Vagina (tissue), 2 donors: ENCODE results near the gene ANKS1B. TPM values are rescaled to one million over a fixed set of nuclear protein-coding genes. Genes with fewer than 3 reads are reported as not detected.

ENCODE experiments used
- DNase-seq, 2 donors: peaks; one replicate each; pipeline ENCODE4 v3.0.0-alpha.2; 2017; ENCODE audit errors: extremely low spot score in 2 of 2
- H3K27ac ChIP-seq: fragments of 200-600 bp; sonication (generic); one replicate; pipeline ENCODE4 v1.5.1; 2019
- H3K27me3 ChIP-seq: fragments of 200-600 bp; sonication (generic); one replicate; pipeline ENCODE4 v1.5.1; 2019
- H3K36me3 ChIP-seq, 2 donors: fragments of 200-600 bp; sonication (generic); one replicate each; pipeline ENCODE4 v1.5.1; 2017 to 2019
- H3K4me1 ChIP-seq: fragments of 200-600 bp; sonication (generic); one replicate; pipeline ENCODE4 v1.5.1; 2019
- H3K4me3 ChIP-seq, 2 donors: fragments of 200-600 bp; sonication (generic); 1 replicate in 1 of 2; 2 replicates in 1 of 2; pipeline ENCODE4 v1.5.1; 2016 to 2019
- H3K9me3 ChIP-seq: fragments of 200-600 bp; sonication (generic); one replicate; pipeline ENCODE4 v1.5.1; 2019
- CTCF ChIP-seq, 3 experiments: fragments of 450-650 bp in 2 of 3; fragments of 200-600 bp in 1 of 3; sonication (generic) in 1 of 3; IDR thresholded peaks; one replicate each; pipeline ENCODE4 v1.5.1; 2017 to 2019; ENCODE audit warnings: antibody characterized with exemption in 3 of 3, mild to moderate bottlenecking in 2 of 3, moderate library complexity in 2 of 3
- POLR2A ChIP-seq, 2 donors: fragments of 450-650 bp; IDR thresholded peaks; one replicate each; pipeline ENCODE4 v1.6.1; 2017; ENCODE audit warnings: antibody characterized with exemption in 2 of 2, mild to moderate bottlenecking in 2 of 2, moderate library complexity in 2 of 2
- POLR2AphosphoS5 ChIP-seq, 2 donors: sonication (generic); formaldehyde crosslinking; IDR thresholded peaks; one replicate each; pipeline ENCODE4 v1.9.0; 2017; ENCODE audit warnings: antibody characterized with exemption in 2 of 2, mild to moderate bottlenecking in 2 of 2, low read depth in 1 of 2; ENCODE audit not compliant: insufficient read depth in 1 of 2
- intact Hi-C: fragments of 100-400 bp; cut with DNase I; formaldehyde crosslinking; loops from one replicate; pipeline ENCODE4 v1.15.1; 2023
- total RNA-seq: library from RNA; depleted of rRNA; stranded (reverse); fragments of >200 nt; gene quantifications from one replicate; pipeline ENCODE4 v1.2.3, GENCODE V29; 2016

Gene ANKS1B
- total RNA-seq, 1 donor from 2014 or later, result 11.5 TPM

GRCh38 chr12:99711246-99711645, 273.5 kb downstream of the ANKS1B start:
- Histone ChIP-seq H3K9me3 (no peaks in the 10 kb centered on the region), H3K4me3 (no peak overlapping the region), H3K4me1 (no peaks in the 10 kb centered on the region), H3K36me3 (no peaks in the 10 kb centered on the region), H3K27ac (no peak overlapping the region), H3K27me3 (no peaks in the 10 kb centered on the region)
- TF ChIP-seq POLR2AphosphoS5 (IDR thresholded peaks at IDR 0.05; ENCODE audit: insufficient read depth in 1 of 2, low read depth in 1 of 2) (no peak), CTCF (IDR thresholded peaks at IDR 0.05) (no peak)
- intact Hi-C loops, result no loop called here
- no peak for DNase-seq

- intact Hi-C loops, result no loop called here
- no peak for DNase-seq
- Histone ChIP-seq H3K36me3 (no peaks in the 10 kb centered on the region), H3K27me3 (no peaks in the 10 kb centered on the region), H3K4me1 (no peaks in the 10 kb centered on the region), H3K4me3 (no peak overlapping the region), H3K27ac (no peak overlapping the region), H3K9me3 (no peaks in the 10 kb centered on the region)
- TF ChIP-seq POLR2A (IDR thresholded peaks at IDR 0.05) (no peak), POLR2AphosphoS5 (IDR thresholded peaks at IDR 0.05; ENCODE audit: insufficient read depth in 1 of 2, low read depth in 1 of 2) (no peak), CTCF (IDR thresholded peaks at IDR 0.05) (no peak)
Measured at GRCh38 chr12:99709619-99710018, 275.1 kb downstream of the ANKS1B start.

- TF ChIP-seq POLR2AphosphoS5 (IDR thresholded peaks at IDR 0.05; ENCODE audit: insufficient read depth in 1 of 2, low read depth in 1 of 2) (no peak), CTCF (IDR thresholded peaks at IDR 0.05) (no peak), POLR2A (IDR thresholded peaks at IDR 0.05) (no peak)
- no peak overlapping the region for H3K4me3 ChIP-seq
- intact Hi-C loops, result no loop called here
- no peaks in the 10 kb centered on the region for H3K36me3 ChIP-seq
- no peaks in the 10 kb centered on the region for H3K27me3 ChIP-seq
- DNase-seq, result no peak
- H3K4me1 ChIP-seq, result no peaks in the 10 kb centered on the region
- H3K9me3 ChIP-seq, result no peaks in the 10 kb centered on the region
- no peak overlapping the region for H3K27ac ChIP-seq
Measured at GRCh38 chr12:99709116-99709515, 275.6 kb downstream of the ANKS1B start.

- Histone ChIP-seq H3K27me3 (no peaks in the 10 kb centered on the region), H3K27ac (no peak overlapping the region), H3K36me3 (no peaks in the 10 kb centered on the region), H3K4me3 (no peak overlapping the region), H3K4me1 (no peaks in the 10 kb centered on the region), H3K9me3 (no peaks in the 10 kb centered on the region)
- no peak for DNase-seq
- intact Hi-C loops, result no loop called here
- TF ChIP-seq POLR2AphosphoS5 (IDR thresholded peaks at IDR 0.05; ENCODE audit: insufficient read depth in 1 of 2, low read depth in 1 of 2) (no peak), CTCF (IDR thresholded peaks at IDR 0.05) (no peak), POLR2A (IDR thresholded peaks at IDR 0.05) (no peak)
Measured at GRCh38 chr12:99707883-99708282, 276.9 kb downstream of the ANKS1B start.

- intact Hi-C loops, result no loop called here
- no peak for TF ChIP-seq CTCF (IDR thresholded peaks at IDR 0.05)
- TF ChIP-seq POLR2A (IDR thresholded peaks at IDR 0.05), result no peak
- TF ChIP-seq POLR2AphosphoS5 (IDR thresholded peaks at IDR 0.05; ENCODE audit: insufficient read depth in 1 of 2, low read depth in 1 of 2), result no peak
- no peak for DNase-seq
- Histone ChIP-seq H3K36me3 (no peaks in the 10 kb centered on the region), H3K4me1 (no peaks in the 10 kb centered on the region), H3K27ac (no peak overlapping the region), H3K27me3 (no peaks in the 10 kb centered on the region), H3K4me3 (no peak overlapping the region), H3K9me3 (no peaks in the 10 kb centered on the region)
Measured at GRCh38 chr12:99706736-99707473, 277.8 kb downstream of the ANKS1B start.
